OCI-LY1 (cell line): ENCODE data around the gene UNC5CL.

Experiments used
- H2AFZ ChIP-seq: fragments of 200-600 bp; sonication (generic), shearing (Covaris generic); 2 replicates; pipeline ENCODE4 v1.6.0; 2014; ENCODE audit warnings: antibody characterized with exemption, mild to moderate bottlenecking, low read length
- H3F3A ChIP-seq: fragments of 200-600 bp; sonication (generic), shearing (Covaris generic); 2 replicates; pipeline ENCODE4 v1.6.0; 2014; ENCODE audit warnings: mild to moderate bottlenecking, antibody characterized with exemption, low read length, moderate library complexity; ENCODE audit not compliant: insufficient read depth
- H3K27ac ChIP-seq: fragments of 200-600 bp; sonication (generic); 2 replicates; pipeline ENCODE4 v1.5.1; 2014; ENCODE audit warnings: low read length, mixed run types, mild to moderate bottlenecking, low read depth; ENCODE audit not compliant: poor library complexity, severe bottlenecking
- H3K27me3 ChIP-seq: fragments of 200-600 bp; sonication (generic); 2 replicates; pipeline ENCODE4 v1.6.0; 2014; ENCODE audit warnings: antibody characterized with exemption, mild to moderate bottlenecking, low read length, moderate library complexity; ENCODE audit not compliant: insufficient read depth
- H3K36me3 ChIP-seq: fragments of 200-600 bp; sonication (generic); 2 replicates; pipeline ENCODE4 v1.6.1; 2014; ENCODE audit warnings: mild to moderate bottlenecking, antibody characterized with exemption, low read length, moderate library complexity, mixed read lengths; ENCODE audit not compliant: insufficient read depth
- H3K4me1 ChIP-seq: fragments of 200-600 bp; sonication (generic); 2 replicates; pipeline ENCODE4 v1.5.1; 2014; ENCODE audit warnings: mild to moderate bottlenecking, low read length, moderate library complexity; ENCODE audit not compliant: insufficient read depth, severe bottlenecking
- H3K4me2 ChIP-seq: fragments of 200-600 bp; sonication (generic), shearing (Covaris generic); 2 replicates; pipeline ENCODE4 v1.6.1; 2014; ENCODE audit warnings: low read length
- H3K4me3 ChIP-seq: fragments of 200-600 bp; sonication (generic); 2 replicates; pipeline ENCODE4 v1.5.1; 2014; ENCODE audit warnings: low read length, low read depth, mild to moderate bottlenecking, mixed read lengths; ENCODE audit not compliant: poor library complexity, severe bottlenecking
- H3K79me2 ChIP-seq: fragments of 200-600 bp; shearing (Covaris generic); 2 replicates; pipeline ENCODE4 v1.6.1; 2016; ENCODE audit warnings: mixed run types, low read length, mixed read lengths; ENCODE audit not compliant: insufficient read depth
- H3K9ac ChIP-seq: fragments of 200-600 bp; sonication (generic), shearing (Covaris generic); 2 replicates; pipeline ENCODE4 v1.6.1; 2014; ENCODE audit warnings: mild to moderate bottlenecking, low read length, mixed read lengths
- H3K9me2 ChIP-seq: fragments of 200-600 bp; sonication (generic), shearing (Covaris generic); 2 replicates; pipeline ENCODE4 v1.6.1; 2014; ENCODE audit warnings: low read depth, mild to moderate bottlenecking, low read length, mixed read lengths
- H3K9me3 ChIP-seq: fragments of 200-600 bp; shearing (Covaris generic); 2 replicates; pipeline ENCODE4 v1.6.1; 2014; ENCODE audit warnings: low read length, mixed read lengths
- H4K20me1 ChIP-seq: fragments of 200-600 bp; sonication (generic), shearing (Covaris generic); 2 replicates; pipeline ENCODE4 v1.6.0; 2016; ENCODE audit warnings: mild to moderate bottlenecking, low read length; ENCODE audit not compliant: insufficient read depth
- EZH2 ChIP-seq: fragments of 200-600 bp; sonication (generic), shearing (Covaris generic); IDR thresholded peaks from 2 replicates; pipeline ENCODE4 v1.8.0; 2017; ENCODE audit warnings: borderline replicate concordance, mixed run types, mild to moderate bottlenecking, antibody characterized with exemption, low read length, moderate library complexity, mixed read lengths
- TF ChIP-seq, protein P1 (sequence below): fragments of 200-600 bp; sonication (generic), shearing (Covaris generic); IDR thresholded peaks from 2 replicates; pipeline ENCODE4 v1.5.1; 2017; ENCODE audit warnings: mild to moderate bottlenecking, antibody characterized with exemption, low read length, moderate library complexity, mixed read lengths

UNC5CL gene

GRCh38 chr6:41013466-41014153, 25.4 kb downstream of the UNC5CL start:
- Histone ChIP-seq H3K27ac (no peak overlapping the region), H3F3A (no peaks in the 10 kb centered on the region), H3K9ac (no peak overlapping the region), H3K9me2 (no peaks in the 10 kb centered on the region), H4K20me1 (no peaks in the 10 kb centered on the region), H3K79me2 (no peaks in the 10 kb centered on the region), H3K36me3 (no peaks in the 10 kb centered on the region), H3K27me3 (no peaks in the 10 kb centered on the region), H2AFZ (no peak overlapping the region), H3K4me3 (no peak overlapping the region), H3K4me1 (no peaks in the 10 kb centered on the region), H3K4me2 (no peak overlapping the region), H3K9me3 (no peaks in the 10 kb centered on the region)
- TF ChIP-seq, protein P1, sequence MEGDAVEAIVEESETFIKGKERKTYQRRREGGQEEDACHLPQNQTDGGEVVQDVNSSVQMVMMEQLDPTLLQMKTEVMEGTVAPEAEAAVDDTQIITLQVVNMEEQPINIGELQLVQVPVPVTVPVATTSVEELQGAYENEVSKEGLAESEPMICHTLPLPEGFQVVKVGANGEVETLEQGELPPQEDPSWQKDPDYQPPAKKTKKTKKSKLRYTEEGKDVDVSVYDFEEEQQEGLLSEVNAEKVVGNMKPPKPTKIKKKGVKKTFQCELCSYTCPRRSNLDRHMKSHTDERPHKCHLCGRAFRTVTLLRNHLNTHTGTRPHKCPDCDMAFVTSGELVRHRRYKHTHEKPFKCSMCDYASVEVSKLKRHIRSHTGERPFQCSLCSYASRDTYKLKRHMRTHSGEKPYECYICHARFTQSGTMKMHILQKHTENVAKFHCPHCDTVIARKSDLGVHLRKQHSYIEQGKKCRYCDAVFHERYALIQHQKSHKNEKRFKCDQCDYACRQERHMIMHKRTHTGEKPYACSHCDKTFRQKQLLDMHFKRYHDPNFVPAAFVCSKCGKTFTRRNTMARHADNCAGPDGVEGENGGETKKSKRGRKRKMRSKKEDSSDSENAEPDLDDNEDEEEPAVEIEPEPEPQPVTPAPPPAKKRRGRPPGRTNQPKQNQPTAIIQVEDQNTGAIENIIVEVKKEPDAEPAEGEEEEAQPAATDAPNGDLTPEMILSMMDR, result no peak
- TF ChIP-seq EZH2, result no peak

DNA sequence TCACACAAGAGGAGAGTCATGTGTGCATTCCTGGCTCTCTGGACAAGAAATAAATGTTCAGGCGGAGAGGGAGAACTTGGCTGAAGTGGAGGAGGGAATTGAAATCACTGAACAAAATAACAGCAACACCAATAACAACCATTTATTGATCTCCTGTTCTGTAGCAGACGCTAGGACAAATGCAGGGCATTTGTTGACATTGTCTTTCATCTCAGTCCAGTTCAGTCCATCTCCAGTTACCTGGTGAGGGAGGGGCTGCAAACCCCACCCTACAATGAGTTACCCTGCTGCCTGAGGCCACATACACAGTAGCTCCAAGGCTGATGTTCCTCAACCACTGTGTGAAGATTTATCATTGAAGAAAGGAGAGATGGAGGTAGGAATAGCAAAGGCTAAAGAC, 27.3 kb downstream of the UNC5CL start:
- Histone ChIP-seq H3K27me3 (0 out of 2 replicates have a peak, but pooled peaks cover 3% of the 10 kb centered on the region), H3F3A (no peaks in the 10 kb centered on the region), H3K36me3 (no peaks in the 10 kb centered on the region), H3K4me2 (no peak overlapping the region), H3K9me2 (no peaks in the 10 kb centered on the region), H4K20me1 (no peaks in the 10 kb centered on the region), H3K9ac (no peak overlapping the region), H3K4me1 (no peaks in the 10 kb centered on the region), H3K4me3 (no peak overlapping the region), H3K79me2 (no peaks in the 10 kb centered on the region), H3K27ac (no peak overlapping the region), H3K9me3 (no peaks in the 10 kb centered on the region), H2AFZ (no peak overlapping the region)
- no peak for TF ChIP-seq EZH2
- TF ChIP-seq, protein P1, result no peak

DNA sequence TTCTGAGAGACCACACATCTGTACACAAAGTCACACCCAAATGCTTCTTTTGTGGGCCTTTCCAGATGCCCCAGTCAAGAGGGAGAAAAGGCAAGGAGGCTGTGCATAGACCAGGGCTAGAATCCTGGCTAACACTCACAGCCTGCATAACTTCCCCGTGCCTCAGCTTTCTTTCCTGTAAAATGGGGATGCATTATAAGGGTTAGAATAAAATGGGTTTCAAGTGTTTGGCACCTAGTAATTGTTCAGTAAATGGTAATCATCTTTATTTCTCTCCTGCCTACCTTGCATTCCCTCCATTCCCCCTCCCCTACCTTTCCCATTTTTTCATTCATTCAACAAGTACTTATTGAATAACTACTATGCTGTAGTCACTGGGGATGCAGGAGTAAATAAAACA, 29.4 kb downstream of the UNC5CL start:
- Histone ChIP-seq H3K9me2 (no peaks in the 10 kb centered on the region), H3K36me3 (no peaks in the 10 kb centered on the region), H3K9ac (no peak overlapping the region), H3K9me3 (no peaks in the 10 kb centered on the region), H4K20me1 (no peaks in the 10 kb centered on the region), H3F3A (no peaks in the 10 kb centered on the region), H3K27ac (no peak overlapping the region), H3K4me3 (no peak overlapping the region), H3K79me2 (no peaks in the 10 kb centered on the region), H3K4me2 (no peak overlapping the region), H3K4me1 (no peaks in the 10 kb centered on the region), H3K27me3 (0 out of 2 replicates have a peak, but pooled peaks cover 3% of the 10 kb centered on the region), H2AFZ (no peak overlapping the region)
- TF ChIP-seq, protein P1, result no peak
- no peak for TF ChIP-seq EZH2
